GM21526 (cell line): ENCODE measurements around the gene SEMA6D.
"Not testable (repeated sequence)": the region's sequence is repeated elsewhere in the genome, so short reads cannot be mapped to it uniquely, and the experiment has no call there.

Experiments
- ATAC-seq: cut with Tn5 transposase; IDR thresholded peaks from one replicate; pipeline ENCODE4 v1.9.1; 2021; ENCODE audit warnings: moderate library complexity; ENCODE audit not compliant: unreplicated experiment, low FRiP score

SEMA6D gene

DNA sequence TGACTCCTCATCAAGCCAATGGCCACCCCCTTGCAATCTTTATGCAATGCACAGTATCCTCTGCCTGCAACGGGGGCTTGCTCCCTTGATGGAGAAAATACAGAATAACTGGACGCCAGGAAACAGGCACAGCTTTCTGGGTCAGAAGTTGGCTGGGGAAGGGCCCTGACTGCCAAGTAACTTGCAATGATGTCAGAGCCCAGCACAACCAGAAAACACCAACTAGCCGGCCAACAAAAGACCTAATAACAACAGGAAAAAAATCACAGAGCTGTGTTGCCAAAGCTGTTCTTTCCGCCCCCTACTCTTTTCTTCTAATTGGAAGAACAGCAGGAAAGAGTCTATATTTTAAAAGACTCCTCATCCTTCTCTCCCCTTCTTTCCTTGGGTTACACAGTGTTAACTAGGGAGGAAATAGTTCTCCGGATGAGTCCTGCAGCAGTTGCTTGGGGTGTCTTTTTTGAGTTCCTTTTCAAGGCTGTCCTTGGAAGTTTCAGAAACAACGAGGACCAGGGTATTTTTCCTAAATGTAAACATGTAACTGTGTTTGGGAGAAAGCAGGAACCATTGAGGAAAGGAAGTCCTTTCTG lies 1.4 kb upstream of the SEMA6D start:
- ATAC-seq, result no peak

DNA sequence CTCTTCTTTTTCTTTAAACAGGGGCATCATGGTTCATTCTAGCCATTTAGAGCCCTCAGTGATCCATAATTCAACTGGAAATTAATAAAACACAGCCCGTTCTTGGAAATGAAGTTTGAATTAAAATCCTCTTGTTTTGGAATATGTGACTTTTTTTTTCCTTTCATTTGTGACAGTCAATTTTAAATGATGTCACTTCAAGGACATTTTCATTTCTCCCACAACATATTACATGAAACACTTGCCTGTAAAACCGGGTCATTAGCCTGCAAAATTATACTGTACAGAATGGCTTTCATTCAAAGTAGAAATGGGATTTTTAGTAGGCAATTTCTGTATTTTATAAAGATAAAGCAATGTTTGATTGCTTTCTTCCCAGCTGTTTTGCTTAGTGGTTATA lies 789 bp upstream of the SEMA6D start:
- no peak for ATAC-seq

DNA sequence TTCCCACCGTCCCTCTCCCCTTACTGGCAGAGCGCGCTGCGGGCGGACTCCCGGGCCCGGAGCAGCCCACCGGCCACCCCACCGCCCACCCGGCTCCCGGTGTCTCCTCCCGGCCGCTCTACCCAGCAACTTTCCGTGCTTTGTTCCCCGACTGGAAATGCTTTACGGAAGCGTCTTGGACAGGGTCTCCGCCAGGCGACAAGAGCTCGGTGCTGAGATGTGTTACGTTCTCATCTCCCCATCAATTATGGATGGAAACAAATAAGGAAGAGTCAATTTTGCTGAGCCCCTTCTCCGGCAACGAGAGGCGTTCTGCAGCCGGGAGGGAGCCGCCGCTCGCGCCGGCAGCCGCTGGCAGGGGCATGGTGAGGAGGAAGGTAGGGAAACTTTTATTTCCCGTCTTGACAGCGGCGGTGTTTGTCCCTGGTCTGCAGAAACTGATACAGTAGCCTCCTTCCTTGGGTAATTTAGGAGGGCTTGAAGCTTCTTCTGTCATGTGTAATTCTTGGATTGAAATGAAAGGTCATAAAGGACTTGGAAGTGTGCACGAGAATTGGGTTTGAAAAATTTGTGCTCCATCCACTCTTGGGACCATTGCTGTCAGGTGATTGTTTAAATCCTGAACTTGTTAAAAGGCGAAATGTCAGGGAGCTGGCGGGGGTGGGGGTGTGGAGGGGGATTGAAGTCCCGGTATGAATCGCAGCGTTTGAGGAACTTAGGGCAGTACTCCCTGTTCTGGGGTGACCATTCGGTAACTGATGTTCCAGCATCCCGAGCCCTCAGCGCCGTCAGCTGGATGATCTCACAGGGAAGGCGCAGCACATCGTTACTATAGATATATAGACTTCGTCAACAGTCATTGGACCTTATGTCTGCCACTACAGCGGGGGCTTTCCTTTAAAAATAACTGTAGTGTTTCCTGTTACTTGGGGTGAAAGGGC lies 1.5 kb downstream of the SEMA6D start:
- ATAC-seq, result no peak

DNA sequence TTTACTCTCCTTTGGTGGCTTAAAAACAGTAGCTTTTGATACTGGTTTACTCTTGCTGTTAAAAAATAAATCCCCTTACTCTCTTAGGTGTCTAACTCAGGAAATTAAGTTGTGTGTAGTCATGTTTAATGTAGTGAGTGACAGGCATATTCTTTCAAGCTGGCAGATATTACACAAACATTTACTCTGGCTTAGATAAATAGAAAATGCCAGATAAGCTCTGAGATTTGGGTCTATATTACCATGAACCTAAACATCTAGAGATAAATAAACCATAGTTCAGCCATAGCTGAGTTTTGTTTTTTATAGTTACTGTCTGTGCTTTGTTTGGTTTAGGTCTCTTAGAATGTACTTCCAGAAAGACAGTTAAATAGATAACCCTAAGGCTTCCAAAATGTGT lies 2.4 kb downstream of the SEMA6D start:
- ATAC-seq, result no peak

DNA sequence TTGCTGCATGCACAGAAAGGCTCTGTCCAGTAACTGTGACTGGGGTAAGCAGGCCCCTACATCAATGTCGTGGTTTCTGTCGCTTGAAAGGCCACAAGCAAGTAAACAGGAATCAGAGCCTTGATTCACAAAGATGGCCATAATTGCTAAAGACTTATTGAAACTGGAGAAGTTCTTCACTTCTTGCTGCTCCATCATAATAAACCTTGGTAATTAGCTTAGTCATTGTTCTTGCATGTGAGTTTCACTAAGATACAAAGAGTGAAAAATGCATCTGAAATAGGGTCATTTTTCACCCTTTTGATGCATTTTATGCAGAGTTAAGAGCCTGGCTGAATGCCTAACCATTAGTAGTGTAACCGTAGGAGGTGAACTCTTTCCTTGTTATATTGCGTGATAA lies 3.2 kb downstream of the SEMA6D start:
- no peak for ATAC-seq

DNA sequence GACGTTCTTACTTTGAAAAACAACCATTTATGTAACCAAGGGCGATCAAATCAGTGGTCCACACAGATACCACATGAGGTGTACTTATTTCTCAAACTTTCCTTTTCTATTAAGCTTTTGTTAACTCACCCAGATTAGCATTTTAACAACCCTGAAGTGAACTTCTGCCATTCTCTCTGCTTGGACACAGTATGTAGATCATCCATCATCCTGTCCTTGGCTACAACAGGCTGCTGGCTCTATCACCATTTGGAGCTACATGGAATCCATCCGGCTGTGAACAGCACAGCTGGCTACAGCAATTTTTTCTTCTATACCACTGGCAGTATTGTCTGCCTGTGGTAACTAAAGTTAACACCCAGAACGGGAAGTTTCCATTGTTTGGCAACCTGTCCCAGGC lies 4.4 kb downstream of the SEMA6D start:
- ATAC-seq, result no peak

DNA sequence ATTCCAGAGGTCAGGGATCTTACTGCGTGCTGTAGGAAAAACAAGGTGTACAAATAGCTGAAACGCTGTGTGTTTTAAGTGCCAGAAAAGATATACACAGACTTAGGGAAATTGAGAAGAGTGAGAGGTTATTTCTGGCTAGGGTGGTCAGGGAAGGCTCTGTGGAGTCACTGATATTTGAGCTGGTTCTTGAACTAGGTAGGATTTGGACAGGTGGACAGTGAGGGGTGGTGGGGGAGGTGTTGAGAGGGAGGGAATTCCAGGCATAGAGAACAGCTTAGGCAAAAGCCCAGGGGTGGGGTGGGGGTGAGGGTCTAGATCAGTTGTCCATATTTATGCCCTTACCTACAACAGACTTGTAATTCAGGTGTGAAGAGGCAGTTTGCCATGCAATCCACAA lies 7.0 kb downstream of the SEMA6D start:
- no peak for ATAC-seq

- ATAC-seq, result no peak
Measured at GRCh38 chr15:47725051-47725450, 7.7 kb downstream of the SEMA6D start.

- ATAC-seq, result no peak
Measured at GRCh38 chr15:47725906-47726305, 8.6 kb downstream of the SEMA6D start.

- ATAC-seq, result no peak
Measured at GRCh38 chr15:47726399-47726823, 9.1 kb downstream of the SEMA6D start.

DNA sequence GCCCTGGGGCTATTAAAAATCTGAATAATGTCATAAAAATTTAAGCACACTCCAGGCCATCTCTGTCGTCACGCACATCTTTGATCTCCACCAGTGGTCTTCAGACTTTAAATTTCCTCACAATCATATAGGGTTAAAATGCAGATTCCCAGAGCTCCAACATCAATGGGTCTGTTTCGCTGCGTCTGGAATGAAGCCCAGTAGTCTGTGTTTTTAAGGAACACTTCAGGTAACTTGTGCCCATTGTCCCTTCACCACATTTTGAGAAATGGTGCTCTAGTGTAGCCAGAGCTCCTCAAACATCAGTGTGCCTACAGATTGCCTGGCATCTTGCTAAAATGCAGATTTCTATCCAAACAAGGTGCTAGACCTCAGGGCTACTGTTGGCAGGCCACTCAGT lies 9.8 kb downstream of the SEMA6D start:
- no peak for ATAC-seq

DNA sequence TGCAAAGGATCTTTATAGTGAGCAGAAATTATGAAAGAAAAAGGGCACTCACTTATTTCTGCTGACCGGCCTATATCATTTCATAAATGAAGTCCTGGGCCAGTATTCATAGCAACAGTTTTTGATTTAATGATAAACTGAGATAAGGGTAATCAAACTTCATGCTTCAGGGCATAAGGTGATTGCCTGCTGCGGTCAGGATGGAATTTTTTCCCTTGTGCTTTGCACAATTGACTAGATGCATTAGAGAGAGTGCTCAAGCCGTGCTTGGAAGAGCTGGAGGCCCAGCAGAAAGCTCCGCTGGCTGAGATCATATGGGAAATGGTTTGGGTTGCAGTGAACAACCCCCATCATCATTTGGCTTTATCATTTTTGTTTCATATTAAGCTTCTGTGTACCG lies 10.4 kb downstream of the SEMA6D start:
- ATAC-seq, result no peak

DNA sequence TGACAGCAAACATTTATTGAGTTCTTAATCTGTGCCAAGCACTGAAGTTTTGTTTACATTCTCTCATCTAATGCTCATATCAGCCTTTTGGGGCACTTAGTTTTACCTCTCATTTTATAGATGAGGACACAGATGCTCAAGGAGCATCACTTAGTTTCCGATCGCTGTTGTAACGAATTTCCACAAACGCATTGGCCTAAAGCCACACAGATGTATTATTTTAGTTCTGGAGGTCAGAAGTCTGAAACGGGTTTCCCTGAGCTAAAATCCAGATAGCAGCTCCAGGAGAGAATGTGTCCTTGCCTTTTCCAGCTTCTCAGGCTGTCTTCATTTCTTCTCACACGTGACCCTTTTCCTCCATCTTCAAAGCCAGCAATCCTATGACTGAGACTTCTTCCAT lies 11.1 kb downstream of the SEMA6D start:
- ATAC-seq, result no peak

GRCh38 chr15:47728886-47729285 lies 11.6 kb downstream of the SEMA6D start:
- no peak for ATAC-seq

GRCh38 chr15:47731230-47731629 lies 13.9 kb downstream of the SEMA6D start:
- no peak for ATAC-seq

DNA sequence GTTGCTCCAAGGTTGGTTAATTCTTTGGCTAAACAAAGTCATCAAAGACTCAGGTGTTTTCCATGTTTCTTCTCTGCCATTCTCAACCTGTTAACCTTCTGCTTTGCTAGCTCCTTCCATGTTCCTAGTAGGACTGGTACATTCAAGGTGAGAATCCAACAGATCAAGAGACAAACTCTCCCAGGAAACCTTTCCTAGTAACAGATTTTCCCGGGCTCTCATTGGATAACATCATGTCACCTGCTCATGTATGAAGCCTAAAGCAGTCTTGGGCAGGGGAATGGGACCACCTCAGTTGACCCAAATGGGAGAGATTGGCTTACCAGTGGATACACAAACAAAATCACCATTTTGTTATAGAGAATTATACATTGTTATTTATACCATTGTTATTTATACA lies 14.9 kb downstream of the SEMA6D start:
- no peak for ATAC-seq

- no peak for ATAC-seq
Measured at GRCh38 chr15:47733085-47733484, 15.8 kb downstream of the SEMA6D start.

DNA sequence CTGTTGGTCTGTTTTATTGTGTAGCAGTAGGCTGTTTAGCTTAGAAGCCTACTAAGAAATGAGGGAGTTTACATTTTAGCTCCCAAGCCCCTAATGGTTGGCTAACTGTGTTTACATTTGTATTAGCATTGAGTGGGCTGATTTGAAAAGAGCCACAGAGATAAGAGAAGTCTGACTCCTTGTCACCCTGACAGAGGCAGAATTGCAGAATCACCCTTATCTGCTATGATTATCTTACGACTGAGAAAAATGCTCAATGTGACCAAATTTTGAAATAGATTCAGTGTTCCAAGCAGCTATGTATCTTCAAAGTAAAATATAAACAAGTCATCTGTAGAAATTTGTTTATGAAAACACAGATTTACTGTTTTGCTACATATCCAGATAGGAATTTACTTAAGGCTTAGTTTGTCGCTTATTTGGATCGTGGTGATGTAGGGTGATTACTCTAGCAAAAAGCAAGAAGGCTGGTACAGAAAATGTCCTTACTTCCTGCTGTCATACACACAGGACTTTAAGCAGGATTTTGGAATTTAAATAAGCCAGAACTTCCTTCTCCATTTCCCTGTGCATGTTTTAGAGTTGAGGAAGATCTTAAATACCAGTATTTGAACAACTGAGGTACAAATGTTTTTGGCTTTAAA lies 19.0 kb downstream of the SEMA6D start:
- ATAC-seq, result no peak

DNA sequence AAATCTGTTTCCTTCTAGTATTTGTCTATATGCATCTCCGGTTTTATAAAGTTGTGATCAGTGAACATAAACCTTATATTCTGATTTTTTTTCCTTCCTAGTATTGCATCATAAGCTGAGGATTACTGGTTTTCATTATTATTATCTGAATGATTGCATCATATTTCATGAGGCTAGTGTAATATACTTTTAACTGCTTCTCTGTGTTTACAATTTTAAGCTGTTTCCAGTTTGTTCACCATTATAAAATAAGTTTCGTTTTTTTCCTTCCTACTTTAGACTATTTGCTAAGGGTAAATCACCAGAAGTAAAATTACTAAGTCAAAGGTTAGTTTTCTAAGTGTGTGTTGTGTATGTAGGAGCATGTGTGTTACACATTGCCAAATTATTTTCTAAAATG lies 20.2 kb downstream of the SEMA6D start:
- no peak for ATAC-seq

- ATAC-seq, result not testable (repeated sequence)
Measured at GRCh38 chr15:47738144-47738825, 21.0 kb downstream of the SEMA6D start.

DNA sequence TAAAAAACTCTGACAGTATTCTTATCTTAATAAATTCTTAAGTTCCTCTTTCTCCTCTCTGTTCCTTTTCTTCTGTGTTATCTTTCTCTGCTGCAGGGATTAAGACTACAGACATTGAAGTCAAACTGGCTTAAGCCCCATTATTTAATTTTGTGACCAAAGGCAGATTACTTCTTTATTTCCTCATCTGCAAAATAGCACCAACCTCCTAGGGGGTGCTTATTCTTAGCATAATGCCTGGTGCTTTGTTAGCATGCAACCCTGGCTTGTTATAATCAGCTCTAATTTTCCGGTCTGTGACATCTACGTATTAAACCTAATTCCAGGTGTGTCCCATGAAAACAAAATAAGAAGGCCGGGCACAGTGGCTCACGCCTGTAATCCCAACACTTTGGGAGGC lies 23.8 kb downstream of the SEMA6D start:
- ATAC-seq, result no peak
